ENCODE results near the gene PLGRKT.

- TF ChIP-seq CTCF (IDR thresholded peaks at IDR 0.05; ENCODE audit: insufficient read depth, low read length, poor library complexity, severe bottlenecking) = no peak
- no peak for TF ChIP-seq EZH2phosphoT487 (conservative IDR thresholded peaks at IDR 0.05; ENCODE audit: low read length)
Measured at GRCh38 chr9:5375790-5376477, 61.8 kb downstream of the PLGRKT start.
